GM19023 (cell line): ENCODE data around the gene CPNE5.

Source experiments
- ATAC-seq: cut with Tn5 transposase; IDR thresholded peaks from one replicate; pipeline ENCODE4 v1.9.1; 2021; ENCODE audit warnings: mild to moderate bottlenecking, moderate library complexity; ENCODE audit not compliant: unreplicated experiment

The CPNE5 gene

DNA sequence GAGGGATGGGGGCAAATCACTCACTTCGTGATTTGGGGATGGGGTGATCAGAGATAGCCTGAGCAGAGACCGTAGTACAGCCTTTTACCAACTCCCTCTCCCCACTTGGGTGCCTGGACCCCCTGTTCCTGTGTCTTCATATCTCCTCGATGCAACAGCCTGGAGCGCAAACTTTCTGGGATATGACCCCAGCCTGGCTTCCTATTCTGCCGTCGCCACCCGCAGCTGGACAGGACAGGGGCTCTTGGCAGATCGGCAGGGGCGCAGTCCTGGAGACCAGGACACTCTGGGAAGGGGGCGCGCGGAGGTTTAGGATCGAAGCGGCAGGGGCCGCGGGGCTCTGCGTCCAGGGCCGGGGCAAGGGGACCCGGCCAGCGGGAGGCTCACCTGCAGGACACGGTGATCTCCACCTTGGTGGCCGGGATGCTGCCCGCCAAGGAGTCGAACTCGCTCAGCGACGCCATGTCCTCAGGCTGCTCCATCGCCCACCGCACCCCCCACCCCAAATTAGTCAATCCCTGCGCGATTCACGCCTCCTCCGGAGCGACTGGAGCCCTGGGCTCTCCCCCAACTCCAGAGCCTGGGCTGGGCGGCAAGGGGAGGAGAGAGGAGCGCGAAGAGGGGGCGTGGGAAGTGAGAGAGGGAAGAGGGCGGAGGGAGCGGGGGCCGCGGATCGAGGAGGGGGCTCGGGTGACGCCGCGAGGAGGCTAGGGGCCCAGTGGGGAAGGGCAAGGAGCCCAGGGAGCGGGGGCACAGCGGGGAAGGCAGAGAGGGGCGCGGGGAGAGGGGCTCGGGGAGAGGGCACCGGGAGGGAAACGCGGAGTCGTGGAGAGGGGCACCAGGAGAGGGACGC is at the start of gene CPNE5:
Gene CPNE5, minus strand, starts transcription at position 549 of the 853 bp plus-strand sequence. Its CDS starts 67 bp downstream, at position 482.
- no peak for ATAC-seq

DNA sequence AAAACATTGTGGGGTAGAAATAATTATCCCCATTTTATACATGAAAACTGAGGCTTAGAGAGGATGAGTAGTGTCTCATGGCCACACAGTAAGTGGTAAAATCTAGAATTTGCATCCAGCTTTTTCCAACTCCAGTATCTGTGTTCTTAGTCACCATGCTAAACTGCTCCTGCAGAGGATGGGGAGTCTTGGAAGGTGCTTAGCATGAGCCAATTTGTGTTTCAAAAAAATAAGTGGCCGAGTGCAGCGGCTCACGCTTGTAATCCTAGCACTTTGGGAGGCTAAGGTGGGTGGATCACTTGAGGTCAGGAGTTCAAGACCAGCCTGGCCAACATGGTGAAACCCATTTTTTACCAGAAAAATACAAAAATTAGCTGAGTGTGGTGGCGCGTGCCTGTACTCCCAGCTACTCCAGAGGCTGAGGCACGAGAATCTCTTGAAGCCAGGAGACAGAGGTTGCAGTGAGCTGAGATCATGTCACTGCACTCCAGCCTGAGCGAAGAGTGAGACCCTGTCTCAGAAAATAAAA is 48.9 kb upstream of the CPNE5 start:
- ATAC-seq = no peak

DNA sequence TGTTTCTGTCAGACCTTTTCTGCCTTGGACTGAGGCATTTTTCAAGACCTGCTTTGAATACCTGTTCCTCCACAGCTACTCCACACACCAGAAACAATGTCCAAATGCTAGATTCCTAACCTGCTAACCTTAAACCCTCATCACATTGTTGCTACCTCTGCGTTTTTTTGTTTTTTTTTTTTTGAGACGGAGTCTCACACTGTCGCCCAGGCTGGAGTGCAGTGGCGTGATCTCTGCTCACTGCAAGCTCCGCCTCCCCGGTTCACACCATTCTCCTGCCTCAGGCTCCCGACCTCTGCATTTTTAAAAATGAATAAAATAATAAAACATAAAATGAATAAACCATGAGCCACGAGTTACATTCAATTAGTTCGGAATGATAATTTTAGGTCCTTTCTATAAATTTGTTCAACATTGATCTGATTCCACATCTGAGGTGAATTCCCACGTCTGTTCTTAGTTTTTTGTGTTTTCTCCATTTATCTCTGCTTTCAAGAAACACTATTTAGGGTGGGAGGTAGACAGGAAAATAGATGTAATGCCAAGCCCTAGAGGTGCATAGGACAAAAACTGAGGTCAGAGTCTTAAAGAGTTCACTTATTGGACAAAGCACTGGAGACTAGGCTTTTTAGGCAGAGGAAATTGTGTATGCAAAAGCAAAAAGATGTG is 47.8 kb upstream of the CPNE5 start:
- ATAC-seq = no peak

DNA sequence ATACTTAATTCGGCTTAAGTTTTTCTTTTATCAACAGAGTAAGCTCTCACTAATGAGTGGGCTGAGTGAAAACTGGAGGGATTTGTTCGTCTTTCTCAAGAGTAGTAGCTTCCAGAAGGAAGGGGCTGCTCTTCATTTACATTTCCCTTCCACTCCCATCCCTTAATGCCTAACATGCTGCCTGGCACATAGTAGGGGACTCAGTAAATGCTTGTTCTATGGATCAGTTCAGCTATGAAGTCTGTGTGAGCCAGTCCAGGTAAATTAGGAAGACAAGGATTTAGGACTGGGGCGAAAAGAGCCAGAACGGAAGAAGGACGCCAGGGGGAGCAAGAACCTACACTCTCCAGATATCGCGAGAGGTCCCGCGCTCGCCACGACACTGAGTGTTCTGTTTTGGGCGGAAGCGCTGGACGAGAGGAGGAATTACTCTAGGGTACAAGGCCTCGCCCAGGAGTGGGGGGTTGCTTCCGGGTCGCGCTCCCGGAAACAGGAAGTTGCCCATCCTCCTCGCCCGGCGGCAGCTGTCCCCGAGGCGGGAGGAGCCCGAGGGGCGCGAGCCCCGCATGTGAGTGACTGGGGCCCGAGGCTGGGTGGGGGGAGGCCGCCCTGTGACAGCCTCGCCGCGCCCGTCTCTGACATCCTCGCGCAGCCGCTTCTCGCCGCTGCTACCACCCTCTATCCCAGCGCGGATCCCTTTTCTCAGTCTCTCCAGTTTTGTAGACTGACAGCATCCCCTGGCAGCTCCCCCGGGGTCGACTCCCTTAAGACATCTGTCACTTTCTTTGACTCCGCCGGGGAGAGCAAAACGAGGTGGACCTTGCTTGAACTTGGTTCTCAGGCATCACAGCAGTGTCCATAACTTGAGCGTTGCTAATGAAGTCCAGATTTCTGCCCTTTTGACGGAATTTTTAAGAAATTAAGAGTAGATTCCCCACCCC is 46.5 kb upstream of the CPNE5 start, which contains the start of gene C6orf89:
Gene C6orf89, plus strand, starts transcription at position 492 of the 941 bp plus-strand sequence. CDS start 13,493 bp downstream, outside the sequence.
- peak; percentile 95 for ATAC-seq

DNA sequence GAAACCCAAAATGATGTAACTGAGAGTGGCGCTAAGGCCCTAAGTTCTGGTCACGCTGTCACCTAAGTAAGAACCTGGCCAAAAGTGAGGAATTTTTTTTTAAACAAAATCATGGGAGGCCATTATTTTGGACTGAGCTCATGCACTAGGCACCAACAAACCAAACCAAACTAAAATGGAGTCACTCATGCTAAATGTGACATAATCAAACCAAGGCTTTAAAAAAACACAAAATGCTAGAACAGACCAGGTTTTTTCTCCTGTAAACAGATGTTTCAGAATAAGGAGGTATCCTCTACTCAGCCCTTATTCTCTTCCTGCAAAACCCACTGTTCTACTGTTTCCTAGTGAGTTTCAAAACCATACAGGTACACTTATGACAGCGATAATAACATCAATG is 45.4 kb upstream of the CPNE5 start:
- ATAC-seq = no peak

DNA sequence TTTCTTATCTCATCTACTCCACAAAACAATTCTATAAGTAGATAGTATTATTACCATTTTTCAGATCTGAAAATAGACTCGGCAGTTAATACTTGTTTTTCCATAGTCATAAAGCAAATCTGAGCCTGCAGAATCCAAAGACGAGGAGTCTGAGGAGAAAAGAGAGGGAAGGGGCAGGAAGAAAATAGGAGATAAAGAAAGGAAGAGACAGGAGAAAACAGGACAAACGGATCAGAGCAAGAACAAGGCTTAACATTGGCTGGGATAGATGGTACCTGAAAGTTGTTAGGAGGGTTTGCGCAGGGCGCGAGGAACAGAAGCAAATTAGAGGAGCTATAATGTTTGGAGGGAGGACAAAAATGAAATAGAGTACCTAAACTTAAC is 36.0 kb upstream of the CPNE5 start:
- ATAC-seq = no peak

DNA sequence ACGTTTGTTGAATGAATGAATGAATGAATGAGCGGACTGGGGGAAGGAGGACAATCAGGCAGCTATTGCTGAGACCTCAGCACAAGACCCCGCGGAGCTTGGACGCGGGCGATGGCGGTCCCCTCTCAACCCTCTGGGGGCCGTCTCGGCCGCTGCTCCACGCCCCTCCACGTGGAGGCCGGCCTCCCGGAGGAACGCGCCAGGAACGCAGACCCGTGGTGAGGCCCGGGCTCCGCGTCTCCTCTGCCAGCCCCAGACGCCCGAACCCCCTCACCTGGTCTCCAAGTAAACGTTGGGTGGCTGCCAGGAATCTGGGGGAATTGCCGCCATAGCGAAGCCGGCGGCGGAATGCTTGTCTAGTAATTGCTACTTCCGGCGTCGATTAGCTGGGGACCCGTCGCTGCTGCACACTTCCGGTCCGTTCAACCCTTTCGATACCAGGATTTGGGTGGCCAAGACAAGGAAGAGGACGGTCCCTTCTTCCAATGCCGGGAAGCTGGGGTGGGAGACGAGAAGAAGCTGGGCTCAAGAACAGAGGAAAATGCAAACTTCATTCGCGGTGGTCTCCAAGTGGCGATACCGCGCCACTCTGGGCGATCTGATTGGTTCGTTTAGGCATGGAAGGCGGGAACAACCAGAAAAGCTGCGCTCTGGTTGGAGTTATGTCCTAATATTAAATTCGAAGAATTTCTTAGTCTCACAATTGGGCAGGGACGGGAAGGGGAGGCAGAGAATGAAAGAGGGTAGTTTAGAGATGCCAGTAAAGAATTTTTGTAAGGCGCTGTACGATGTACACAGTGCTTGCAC is 35.4 kb upstream of the CPNE5 start, which contains the start of gene PPIL1:
Gene PPIL1, minus strand, starts transcription at position 361 of the 807 bp plus-strand sequence. Its CDS starts 31 bp downstream, at position 330.
- ATAC-seq = peak; percentile 77

DNA sequence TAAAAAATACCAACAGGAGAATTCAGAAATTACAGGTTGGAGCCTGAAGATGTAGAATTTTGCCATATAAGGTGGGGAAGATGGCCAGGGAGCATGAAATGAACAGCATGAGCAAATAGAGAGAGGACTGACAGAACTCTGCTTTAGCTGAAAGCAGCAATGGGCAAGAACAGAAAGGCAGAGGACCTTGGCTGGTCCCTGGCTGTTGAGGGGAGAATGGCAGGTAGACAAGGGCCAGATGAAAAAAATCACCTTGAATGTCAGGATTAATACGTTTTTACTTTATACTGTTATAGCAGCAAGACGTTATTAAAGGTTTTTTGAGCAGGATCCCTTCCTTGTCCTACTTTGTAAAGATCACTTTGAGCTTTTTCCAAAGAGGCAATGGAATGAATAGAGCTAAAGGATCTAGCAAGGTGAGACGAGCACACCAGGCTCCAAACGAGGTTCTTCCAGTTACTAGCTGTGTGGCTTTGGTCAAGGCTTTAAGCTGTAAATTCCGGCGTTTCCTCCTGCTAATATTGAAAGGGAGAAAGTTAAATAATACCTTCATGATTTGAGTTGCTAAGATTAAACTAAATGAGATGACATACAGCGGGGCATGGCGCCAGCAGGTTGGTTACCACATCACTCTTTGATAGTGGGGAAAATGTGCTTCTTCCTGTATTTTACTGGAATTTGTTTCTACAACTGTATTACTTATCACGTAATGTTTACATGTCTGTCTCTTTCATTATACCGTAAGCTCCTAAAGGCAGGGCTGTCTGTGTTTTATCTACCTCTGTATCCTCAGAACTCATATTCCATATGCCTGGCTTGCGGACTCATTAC is 34.6 kb upstream of the CPNE5 start:
- ATAC-seq = no peak

DNA sequence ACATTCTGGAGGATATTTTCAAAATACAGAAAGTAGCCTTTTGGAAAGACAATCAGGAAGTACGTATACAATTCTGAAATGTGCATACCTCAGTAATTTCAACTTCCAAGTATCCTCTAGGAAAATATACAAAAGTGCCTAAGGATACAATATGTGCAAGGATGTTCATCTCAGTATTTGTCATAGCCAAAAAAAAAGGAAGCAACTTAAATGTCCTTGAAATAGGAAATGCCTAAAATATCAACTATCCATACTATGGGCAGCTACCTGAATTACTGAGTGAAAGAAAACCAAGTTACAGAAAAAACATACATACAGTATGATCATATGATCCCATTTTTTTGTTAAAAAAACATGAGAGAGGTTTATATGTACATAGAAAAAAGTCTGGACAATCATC is 33.9 kb upstream of the CPNE5 start:
- no peak for ATAC-seq

DNA sequence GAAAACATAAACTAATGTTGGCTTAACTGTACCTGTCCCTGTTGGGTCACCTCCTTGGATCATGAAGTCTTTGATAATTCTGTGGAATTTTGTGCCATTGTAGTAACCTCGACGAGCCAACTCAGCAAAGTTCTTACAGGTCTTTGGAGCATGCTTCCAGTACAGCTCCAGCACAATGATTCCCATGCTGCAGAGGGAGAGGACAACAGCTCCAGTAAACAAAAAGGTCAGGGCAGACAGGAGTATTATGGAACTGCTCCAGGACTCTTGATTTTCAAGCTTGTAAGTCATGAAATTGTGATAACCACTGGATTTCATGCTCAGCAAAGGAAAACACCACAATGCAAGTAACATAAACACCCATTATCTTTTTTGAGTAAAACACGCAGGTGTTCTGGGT is 32.4 kb upstream of the CPNE5 start:
- ATAC-seq = no peak

DNA sequence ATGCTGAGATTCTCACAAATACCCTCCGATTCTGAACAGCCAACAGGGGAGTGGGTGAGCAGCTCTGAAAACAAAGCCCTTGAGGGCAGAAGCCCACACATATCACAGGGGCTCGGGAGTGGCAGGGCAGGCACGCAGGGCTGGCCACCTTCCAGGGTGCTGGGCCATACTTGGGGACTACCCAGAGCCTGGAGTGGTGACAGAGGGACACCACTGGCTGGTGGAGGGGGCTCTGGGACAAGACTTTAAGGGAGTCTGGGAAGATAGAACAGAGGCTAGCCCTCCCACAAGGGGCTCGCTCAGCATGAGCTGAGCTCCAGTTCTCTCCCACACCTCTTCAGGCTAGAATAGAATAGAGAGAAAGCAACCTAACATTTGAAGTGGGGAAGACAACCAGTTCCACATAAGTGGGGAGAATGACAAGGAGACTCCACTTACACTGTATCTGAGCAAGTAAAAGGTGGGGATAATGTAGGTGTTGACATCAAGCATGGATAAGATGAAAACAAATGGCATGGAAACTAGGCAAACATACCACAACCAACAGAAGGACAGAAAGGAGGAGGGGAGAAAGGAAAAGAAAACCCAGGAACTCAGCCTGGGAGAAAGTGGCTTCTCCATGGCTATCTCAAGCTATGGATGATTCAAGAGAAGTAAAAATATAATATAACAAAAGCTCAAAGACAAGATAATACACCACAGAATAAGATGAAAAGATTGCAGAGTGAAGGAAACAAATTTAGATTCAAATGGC is 28.4 kb upstream of the CPNE5 start:
- ATAC-seq = no peak

DNA sequence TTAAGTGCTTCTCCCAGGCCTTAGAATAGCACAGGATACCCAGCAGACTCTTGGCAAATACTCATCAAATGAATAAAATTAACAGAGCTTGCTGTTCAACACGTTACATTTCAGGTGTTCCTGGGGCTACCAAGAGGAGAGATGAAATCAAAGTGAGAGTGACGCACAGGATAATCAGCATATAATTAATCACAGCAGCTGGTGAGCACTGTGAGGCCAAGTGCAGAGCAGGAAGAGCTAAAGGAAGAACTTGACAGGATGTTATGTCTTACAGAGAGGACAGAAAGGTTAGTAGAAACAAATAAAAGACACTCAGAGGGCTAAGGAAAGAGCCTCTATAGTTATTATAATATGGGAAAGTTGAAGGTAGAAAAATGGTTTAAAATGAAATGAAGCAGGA is 26.6 kb upstream of the CPNE5 start:
- ATAC-seq = no peak

DNA sequence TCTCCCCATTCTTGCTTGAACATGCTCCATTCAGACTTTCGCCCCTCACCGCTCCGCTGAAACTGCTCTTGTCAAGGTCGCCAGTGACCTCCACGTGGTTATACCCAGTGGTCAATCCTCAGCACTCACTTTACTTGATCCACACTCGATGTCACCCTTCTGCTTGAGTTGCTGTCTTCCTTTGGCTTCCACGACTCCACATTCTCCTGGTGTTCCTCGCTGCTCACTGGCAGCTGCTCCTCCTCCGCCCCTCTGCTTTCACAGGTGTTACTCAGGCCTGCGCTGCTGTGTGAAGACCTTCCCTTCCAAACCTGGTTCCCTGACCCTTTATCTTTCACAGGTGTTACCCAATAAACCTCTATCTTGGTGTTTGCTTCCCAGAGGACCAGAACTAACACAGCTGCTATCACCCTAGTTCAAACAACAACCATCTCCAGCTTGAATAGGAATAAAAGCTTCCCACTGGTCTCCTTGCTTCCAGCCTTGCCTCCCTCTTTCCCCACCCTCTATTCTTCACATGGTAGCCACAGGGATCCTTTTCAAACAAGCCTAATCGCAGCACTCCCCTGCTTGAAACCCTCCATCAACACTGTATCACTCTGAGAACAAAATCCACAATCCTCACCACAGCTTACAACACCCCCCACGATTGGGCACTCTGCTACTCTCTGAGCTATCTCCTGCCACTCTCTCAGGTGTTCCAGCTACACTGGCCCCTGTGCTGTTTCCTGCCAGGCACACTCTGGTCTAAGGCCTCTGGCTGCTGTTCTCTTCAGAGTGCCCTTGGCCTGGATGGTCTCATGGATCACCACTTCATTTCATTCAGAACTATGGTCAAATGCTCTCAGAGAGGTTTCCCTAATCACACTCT is 24.7 kb upstream of the CPNE5 start:
- ATAC-seq = no peak

DNA sequence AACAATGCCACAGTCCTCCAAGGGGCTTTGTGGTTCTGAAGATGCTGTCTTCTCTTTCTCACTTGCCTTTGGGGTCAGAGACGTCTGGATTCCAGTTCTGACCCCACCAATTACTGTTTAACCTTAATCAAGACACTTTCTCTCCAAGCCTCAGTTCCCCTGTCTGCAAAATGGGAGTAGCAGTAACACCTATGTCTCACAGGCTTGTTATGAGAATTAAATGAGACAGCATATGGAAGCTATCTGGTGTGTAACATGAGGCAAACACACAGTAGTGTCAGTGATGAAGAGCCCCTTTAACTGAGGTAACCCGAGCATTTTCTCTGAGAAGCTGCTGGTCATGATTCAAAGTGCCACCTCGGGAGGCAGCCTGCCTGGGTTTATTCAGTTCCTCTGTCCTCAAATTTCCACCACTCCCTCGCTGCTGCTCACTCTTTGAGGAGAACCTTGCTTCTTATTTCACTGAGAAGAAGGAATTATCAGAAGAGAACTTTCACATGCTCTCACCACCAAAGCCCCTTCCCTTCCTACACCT is 23.7 kb upstream of the CPNE5 start:
- ATAC-seq = no peak

DNA sequence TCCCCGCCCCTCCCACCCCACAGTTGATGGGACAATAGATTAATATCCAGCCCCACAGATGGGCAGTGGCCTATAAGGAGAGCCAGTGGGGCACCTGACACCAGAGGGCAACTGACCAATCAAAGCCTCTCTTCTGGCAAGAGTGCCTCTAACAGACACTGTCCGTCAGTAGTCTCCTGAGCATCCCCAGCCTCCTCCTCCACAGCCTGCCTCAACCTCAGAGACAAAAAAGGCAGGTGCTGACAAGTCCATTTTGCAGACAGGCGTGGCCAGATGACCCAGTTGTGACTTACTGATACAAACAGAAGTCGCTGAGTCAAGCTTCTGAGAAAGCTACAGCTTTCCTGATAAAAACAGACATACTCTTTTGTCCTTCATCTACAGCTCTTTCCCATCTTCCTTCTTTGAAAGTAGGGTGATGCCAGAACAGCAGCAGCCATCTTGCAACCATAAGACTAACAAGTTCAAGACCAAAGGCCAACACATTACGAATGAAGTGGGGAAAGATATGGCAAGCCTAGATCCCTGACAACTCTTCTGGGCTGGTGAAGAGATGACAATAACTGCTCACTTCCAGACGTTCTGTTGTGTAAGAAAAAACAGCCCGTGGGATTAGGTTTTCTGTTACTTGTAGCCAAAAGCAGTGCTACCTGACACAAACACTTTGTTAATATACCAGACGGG is 23.1 kb upstream of the CPNE5 start:
- no peak for ATAC-seq

DNA sequence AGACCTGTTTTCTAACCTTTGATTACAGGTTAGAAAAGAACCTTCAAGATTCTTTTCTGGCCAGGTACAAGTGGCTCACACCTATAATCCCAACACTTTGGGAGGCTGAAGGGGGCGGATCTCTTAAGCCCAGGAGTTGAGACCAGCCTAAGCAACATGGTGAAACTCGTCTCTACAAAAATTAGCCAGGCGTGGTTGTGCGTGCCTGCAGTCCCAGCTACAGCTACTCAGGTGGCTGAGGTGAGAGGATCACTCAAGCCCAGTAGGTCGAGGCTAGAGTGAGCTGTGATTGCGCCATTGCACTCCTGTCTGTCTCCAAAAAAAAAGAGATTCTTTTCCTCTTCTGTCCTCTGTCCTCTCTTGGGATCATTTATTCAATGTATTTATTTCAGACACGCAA is 20.9 kb upstream of the CPNE5 start:
- no peak for ATAC-seq
